Mesothelial cell of epicardium (in vitro differentiated cells): ENCODE results near the gene SNX19. TPM values are rescaled to one million over a fixed set of nuclear protein-coding genes. Genes with fewer than 3 reads are reported as not detected.

Source experiments
- DNase-seq, 2 experiments: peaks; one replicate each; pipeline ENCODE4 v3.0.0; 2021; ENCODE audit warnings: low spot score in 2 of 2; ENCODE audit not compliant: unreplicated experiment in 2 of 2
- H3K27ac Mint-ChIP-seq: 2 replicates; pipeline ENCODE4 v1.8.0; 2021; ENCODE audit warnings: mixed read lengths
- H3K27me3 Mint-ChIP-seq: 2 replicates; pipeline ENCODE4 v1.8.0; 2021; ENCODE audit warnings: low read depth, mixed read lengths
- H3K36me3 Mint-ChIP-seq: 2 replicates; pipeline ENCODE4 v1.8.0; 2021; ENCODE audit warnings: mixed read lengths
- H3K4me1 Mint-ChIP-seq: 2 replicates; pipeline ENCODE4 v1.8.0; 2021; ENCODE audit warnings: mixed read lengths
- H3K4me3 Mint-ChIP-seq: 2 replicates; pipeline ENCODE4 v1.8.0; 2021; ENCODE audit warnings: mild to moderate bottlenecking, moderate library complexity, mixed read lengths
- H3K9me3 Mint-ChIP-seq: 2 replicates; pipeline ENCODE4 v1.8.0; 2021; ENCODE audit warnings: mixed read lengths
- CTCF ChIP-seq: fragments of 200-600 bp; sonication (generic); IDR thresholded peaks from one replicate; pipeline ENCODE4 v1.5.0; 2021; ENCODE audit warnings: antibody characterized with exemption; ENCODE audit not compliant: unreplicated experiment
- total RNA-seq: library from RNA; stranded (reverse); gene quantifications from 3 replicates; pipeline ENCODE4 v1.2.1, GENCODE V29; 2021

The SNX19 gene
- total RNA-seq, 1 donor from 2014 or later = 60.1 TPM

- H3K4me1 Mint-ChIP-seq = no peaks in the 10 kb centered on the region
- DNase-seq = no peak
- TF ChIP-seq CTCF = no peak
- no peaks in the 10 kb centered on the region for H3K36me3 Mint-ChIP-seq
- no peaks in the 10 kb centered on the region for H3K27me3 Mint-ChIP-seq
- H3K4me3 Mint-ChIP-seq = no peak overlapping the region
- H3K9me3 Mint-ChIP-seq = peaks cover 13% of the 10 kb centered on the region
- no peak overlapping the region for H3K27ac Mint-ChIP-seq
Observed at GRCh38 chr11:130847517-130847916, 68.8 kb downstream of the SNX19 start.

- Mint-ChIP-seq H3K4me3 (no peak overlapping the region), H3K27me3 (no peaks in the 10 kb centered on the region), H3K9me3 (peaks cover 13% of the 10 kb centered on the region), H3K4me1 (peaks cover 2% of the 10 kb centered on the region), H3K36me3 (no peaks in the 10 kb centered on the region), H3K27ac (no peak overlapping the region)
- no peak for DNase-seq
- no peak for TF ChIP-seq CTCF
Observed at GRCh38 chr11:130846606-130847005, 69.7 kb downstream of the SNX19 start.

- no peak for DNase-seq
- TF ChIP-seq CTCF = no peak
- no peak overlapping the region for H3K4me3 Mint-ChIP-seq
- peaks cover 11% of the 10 kb centered on the region for H3K4me1 Mint-ChIP-seq
- peaks cover 6% of the 10 kb centered on the region for H3K9me3 Mint-ChIP-seq
- H3K27me3 Mint-ChIP-seq = peaks cover 29% of the 10 kb centered on the region
- peaks cover 2% of the 10 kb centered on the region for H3K36me3 Mint-ChIP-seq
- H3K27ac Mint-ChIP-seq = no peak overlapping the region
Observed at GRCh38 chr11:130842001-130842400, 74.3 kb downstream of the SNX19 start.

GRCh38 chr11:130840679-130841078 lies 75.6 kb downstream of the SNX19 start:
- Mint-ChIP-seq H3K27me3 (peaks cover 36% of the 10 kb centered on the region), H3K36me3 (peaks cover 2% of the 10 kb centered on the region), H3K9me3 (peaks cover 13% of the 10 kb centered on the region), H3K4me1 (peaks cover 11% of the 10 kb centered on the region), H3K27ac (no peak overlapping the region), H3K4me3 (no peak overlapping the region)
- no peak for TF ChIP-seq CTCF
- DNase-seq = no peak

- H3K4me1 Mint-ChIP-seq = peaks cover 11% of the 10 kb centered on the region
- peaks cover 13% of the 10 kb centered on the region for H3K9me3 Mint-ChIP-seq
- DNase-seq = no peak
- no peak overlapping the region for H3K27ac Mint-ChIP-seq
- peaks cover 36% of the 10 kb centered on the region for H3K27me3 Mint-ChIP-seq
- H3K4me3 Mint-ChIP-seq = no peak overlapping the region
- peaks cover 2% of the 10 kb centered on the region for H3K36me3 Mint-ChIP-seq
- TF ChIP-seq CTCF = no peak
Observed at GRCh38 chr11:130839981-130840666, 76.2 kb downstream of the SNX19 start.

GRCh38 chr11:130837194-130837593 lies 79.1 kb downstream of the SNX19 start:
- TF ChIP-seq CTCF = no peak
- Mint-ChIP-seq H3K27me3 (peaks cover 44% of the 10 kb centered on the region), H3K27ac (no peak overlapping the region), H3K36me3 (peaks cover 2% of the 10 kb centered on the region), H3K9me3 (peaks cover 10% of the 10 kb centered on the region), H3K4me3 (no peak overlapping the region), H3K4me1 (peaks cover 14% of the 10 kb centered on the region)
- no peak for DNase-seq
